ENCODE data around the gene WDR27. TPM values are rescaled to one million over a fixed set of nuclear protein-coding genes. Genes with fewer than 3 reads are reported as not detected.
"Not testable (repeated sequence)": the region's sequence is repeated elsewhere in the genome, so short reads cannot be mapped to it uniquely, and the experiment has no call there.

Gene WDR27
- total RNA-seq, 1 donor from 2014 or later, result 35.4 TPM

DNA sequence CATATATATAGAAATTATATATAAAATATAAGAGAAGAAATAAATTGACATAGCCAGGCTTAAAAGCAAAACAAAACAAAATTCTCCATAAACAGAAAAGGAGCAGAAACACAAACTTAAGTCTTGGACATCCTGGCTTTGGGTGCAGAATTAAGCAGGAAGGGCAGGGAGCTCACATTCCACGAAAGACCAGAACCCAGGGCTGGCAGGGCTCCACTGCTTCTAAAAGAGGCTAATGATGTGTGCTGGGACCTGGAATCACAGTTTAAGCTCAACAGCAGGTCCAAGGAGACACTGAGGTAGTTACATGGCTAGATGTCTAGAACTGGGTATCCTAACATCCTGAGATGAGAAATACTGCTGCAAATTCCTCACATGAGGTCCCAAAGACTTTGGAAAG is 210.3 kb downstream of the WDR27 start:
- no peak for DNase-seq (ENCODE audit: low read depth)

- no peak for DNase-seq (ENCODE audit: low read depth)
Observed at GRCh38 chr6:169490830-169491229, 211.0 kb downstream of the WDR27 start.

- DNase-seq (ENCODE audit: low read depth), result no peak
Observed at GRCh38 chr6:169490246-169490641, 211.6 kb downstream of the WDR27 start.

DNA sequence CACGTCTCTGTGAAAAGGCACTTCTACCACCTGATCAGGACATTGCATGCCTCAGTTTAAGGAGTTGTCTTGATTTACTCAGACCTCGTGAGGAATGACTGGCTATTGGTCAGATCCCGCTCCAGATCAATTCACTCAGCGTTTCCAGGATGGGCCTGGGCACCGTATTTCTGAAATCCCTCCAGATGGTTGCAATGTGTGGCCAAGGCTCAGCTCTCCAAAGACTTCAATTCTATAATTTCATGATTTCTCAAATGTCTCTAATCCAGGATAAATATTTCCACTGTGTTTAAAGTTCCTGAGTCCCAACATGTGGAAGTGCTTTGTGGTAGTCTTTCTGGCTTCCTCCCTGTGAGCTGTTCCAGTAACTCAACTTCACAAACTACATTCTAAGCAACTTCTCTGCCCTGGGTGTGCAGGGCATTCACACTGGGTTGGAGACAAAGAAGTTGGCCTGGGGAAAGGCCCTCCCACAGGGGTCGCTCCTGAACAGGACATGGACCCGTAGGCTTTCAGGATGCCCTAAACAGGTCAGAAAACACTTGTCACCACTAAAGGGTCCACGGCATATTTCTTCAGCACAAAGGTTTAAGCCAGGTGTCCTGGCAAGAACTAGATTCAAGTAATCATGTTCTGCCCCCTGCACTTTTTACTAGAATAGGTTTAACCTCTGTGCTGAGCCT is 212.1 kb downstream of the WDR27 start:
- no peak for DNase-seq (ENCODE audit: low read depth)

GRCh38 chr6:169487579-169488436 is 214.0 kb downstream of the WDR27 start:
- DNase-seq (ENCODE audit: low read depth), result peak; percentile 64

DNA sequence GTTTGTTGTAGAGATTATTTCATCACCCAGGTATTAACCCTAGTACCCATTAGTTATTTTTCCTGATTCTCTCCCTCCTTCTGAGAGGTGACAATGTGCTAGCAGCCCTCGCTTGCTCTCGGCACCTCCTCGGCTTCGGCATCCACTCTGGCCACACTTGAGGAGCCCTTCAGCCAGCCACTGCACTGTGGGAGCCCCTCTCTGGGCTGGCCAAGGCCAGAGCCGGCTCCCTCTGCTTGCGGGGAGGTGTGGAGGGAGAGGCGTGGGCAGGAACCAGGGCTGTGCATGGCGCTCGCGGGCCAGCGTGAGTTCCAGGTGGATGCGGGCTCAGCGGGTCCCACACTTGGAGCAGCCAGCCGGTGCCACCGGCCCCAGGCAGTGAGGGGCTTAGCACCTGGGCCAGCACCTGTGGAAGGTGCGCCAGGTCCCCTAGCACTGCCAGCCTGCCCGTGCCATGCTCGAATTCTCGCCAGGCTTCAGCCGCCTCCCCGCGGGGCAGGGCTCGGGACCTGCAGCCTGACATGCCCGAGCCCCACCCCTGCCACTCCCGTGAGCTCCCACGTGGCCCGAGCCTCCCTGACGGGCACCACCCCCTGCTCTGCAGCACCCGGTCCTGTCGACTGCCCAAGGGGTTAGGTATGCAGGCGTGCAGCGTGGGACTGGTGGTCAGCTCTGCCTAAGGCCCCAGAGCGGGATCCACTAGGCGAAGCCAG is 221.9 kb downstream of the WDR27 start:
- no peak for DNase-seq (ENCODE audit: low read depth)

DNA sequence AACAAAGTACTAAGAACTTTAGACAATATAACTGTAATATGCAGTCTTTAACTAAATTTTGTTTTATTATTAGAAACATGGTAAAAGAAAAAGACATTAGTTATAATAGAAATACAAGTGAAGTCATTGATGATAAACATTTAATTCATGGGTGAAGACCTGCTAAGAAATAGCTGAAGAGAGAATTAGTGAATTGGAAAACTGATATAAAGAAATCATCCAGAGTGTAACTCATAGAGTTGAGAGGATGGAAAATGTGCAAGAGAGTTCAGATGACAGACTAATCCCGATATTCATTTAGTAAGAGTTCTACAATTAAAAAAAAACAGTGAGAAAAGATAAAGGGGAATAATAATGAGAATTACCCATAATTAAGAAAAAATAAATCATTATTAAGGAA is 227.5 kb downstream of the WDR27 start:
- DNase-seq (ENCODE audit: low read depth), result no peak

DNA sequence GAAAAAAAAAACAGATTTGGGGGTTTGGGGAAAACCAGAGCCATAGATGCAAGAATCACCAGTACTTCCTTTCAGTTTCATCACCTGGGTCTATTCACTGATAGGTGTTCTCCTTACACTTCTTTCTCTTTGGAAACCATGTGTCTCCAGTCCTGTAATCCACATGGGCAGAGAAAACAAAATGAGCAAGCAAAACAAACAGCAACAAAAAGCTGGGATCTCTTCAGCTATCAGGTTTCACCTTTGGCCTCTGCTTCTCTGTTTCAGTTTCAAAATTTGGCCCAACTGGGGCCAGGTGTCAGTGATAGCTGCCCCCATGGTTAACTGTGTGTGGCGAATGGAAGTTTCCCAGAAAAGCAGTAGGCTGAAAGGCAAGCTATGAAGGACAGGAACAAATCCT is 228.2 kb downstream of the WDR27 start:
- DNase-seq (ENCODE audit: low read depth), result peak; percentile 53

DNA sequence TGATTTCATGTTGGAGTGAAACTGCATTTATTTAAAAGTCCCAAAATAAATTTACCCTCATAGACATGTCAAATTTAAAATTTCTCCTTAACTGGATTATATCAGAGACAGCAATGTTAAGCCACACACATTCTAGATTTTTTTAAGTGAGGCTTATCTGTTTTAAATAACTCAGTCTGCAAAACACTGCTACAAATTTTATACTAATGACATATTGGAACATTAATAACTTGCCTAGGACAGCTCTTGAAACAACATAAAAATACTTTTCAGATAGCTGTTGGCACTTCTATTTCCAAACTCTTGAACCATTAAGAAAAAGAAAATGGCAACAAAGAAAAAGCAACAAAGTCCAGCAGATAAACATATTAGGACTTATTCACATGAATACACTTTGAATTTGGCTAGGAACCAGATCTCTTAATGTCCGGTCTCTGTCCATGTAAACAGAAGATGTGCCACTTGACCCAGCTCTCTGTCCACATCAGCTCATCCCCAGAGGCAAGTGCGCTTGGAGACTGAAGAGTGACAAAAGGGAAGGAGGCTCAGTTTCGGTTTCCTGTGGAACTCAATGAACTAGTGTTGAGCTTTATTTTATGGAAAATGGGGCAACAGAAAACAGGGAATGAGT is 228.9 kb downstream of the WDR27 start:
- DNase-seq (ENCODE audit: low read depth), result peak; percentile 36

DNA sequence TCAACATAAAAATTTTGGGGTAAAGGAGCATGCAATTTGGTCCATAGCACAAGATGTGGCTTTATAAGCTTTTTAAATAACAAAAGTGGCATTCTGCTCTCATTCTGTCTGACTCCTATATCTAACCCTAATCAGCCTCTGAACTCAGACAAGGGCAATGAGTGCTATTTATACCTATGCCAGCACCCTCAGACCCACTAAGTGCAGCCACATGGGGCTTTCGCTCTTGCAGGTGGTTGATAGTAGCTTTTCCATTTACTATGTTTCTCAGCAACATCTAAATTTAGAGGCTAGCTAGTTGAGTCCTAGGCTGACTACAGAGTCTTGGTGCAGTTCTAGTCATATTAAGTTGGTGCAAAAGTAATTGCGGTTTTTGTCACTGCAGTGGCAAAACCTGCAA is 231.0 kb downstream of the WDR27 start:
- no peak for DNase-seq (ENCODE audit: low read depth)

- no peak for DNase-seq (ENCODE audit: low read depth)
Observed at GRCh38 chr6:169469028-169469427, 232.8 kb downstream of the WDR27 start.

- DNase-seq (ENCODE audit: low read depth), result not testable (repeated sequence)
Observed at GRCh38 chr6:169467755-169468154, 234.1 kb downstream of the WDR27 start.

DNA sequence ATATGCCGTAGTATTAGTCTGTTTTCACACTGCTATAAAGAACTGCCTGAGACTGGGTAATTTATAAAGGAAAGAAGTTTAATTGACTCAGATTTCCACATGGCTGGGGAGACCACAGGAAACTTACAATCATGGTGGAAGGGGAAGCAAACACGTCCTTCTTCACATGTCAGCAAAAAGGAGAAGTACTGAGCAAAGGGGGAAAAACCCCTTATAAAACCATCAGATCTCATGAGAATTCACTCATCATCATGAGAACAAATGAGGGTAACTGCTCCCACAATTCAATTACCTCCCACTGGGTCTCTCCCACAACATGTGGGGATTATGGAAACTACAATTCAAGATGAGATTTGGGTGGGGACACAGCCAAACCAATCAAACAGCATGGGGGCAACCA is 235.6 kb downstream of the WDR27 start:
- not testable (repeated sequence) for DNase-seq (ENCODE audit: low read depth)

DNA sequence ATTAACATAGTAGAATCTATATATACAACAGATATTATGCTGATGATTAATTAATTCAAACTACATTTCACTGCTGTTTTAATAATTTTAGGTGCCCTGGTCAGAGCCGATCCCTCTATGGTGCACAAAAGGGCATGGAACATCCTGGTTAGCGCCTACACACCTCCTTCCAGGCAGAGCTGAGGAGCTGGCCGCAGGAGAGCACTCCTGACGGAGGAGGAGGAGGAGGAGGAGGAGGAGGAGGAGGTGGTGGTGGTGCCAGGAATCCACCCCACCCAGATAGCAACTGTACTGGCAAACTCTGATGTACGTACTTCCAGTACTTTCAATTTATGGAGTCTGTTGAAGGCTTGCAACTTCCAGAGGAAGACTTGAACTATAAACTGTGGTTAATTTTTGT is 244.1 kb downstream of the WDR27 start:
- DNase-seq (ENCODE audit: low read depth), result no peak

- no peak for DNase-seq (ENCODE audit: low read depth)
Observed at GRCh38 chr6:169456840-169457239, 245.0 kb downstream of the WDR27 start.

DNA sequence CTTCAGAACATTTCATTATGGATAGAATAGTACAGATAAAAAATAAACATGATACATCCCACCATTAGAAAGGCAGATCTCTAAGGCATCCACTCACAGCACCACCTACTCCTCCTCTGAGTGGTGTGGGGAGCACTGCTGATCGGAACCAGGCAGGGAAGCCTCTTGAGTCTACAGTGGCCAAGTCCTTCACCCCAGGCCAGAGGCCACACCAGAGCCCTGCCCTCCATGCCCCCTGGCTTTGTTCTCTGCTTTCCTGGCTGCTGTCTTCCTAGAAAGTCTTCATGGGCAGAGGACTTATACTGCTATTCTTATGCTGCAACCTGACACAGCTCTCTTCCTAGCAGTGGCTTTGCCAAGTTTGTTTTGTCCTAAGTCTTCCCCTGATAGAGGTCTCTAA is 246.4 kb downstream of the WDR27 start:
- DNase-seq (ENCODE audit: low read depth), result peak; percentile 49

- DNase-seq (ENCODE audit: low read depth), result no peak
Observed at GRCh38 chr6:169454872-169455204, 247.0 kb downstream of the WDR27 start.

DNA sequence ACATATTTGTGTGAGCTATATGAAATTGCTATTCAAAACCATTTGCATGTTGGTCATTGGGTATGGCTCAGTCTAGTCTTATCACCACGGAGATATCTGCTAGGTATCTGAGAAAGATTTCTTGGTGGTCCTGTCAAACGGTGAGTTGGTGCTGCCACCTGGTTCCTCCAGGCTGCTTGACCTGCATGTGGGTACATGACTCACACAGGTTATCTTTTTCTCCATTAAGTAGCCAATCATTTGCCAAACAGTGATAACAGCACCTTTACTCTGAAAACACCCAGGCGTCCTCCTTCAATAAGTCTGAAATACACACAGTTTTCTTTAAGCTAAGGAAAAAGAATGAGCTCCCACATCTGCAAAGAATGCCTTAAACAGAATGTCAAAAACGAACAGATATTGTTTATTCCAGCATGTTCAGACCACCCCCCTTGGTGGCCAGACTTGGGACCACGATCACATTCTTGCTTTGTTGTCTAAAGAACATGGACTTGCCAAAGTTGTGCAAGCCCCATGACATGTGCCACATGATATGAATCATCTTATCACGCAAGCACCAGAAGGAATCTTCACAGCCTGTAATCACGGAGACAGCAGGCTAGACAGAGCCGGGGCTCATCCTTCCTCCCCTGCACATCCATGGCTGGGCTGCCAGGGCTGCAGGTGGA is 247.5 kb downstream of the WDR27 start:
- DNase-seq (ENCODE audit: low read depth), result no peak

DNA sequence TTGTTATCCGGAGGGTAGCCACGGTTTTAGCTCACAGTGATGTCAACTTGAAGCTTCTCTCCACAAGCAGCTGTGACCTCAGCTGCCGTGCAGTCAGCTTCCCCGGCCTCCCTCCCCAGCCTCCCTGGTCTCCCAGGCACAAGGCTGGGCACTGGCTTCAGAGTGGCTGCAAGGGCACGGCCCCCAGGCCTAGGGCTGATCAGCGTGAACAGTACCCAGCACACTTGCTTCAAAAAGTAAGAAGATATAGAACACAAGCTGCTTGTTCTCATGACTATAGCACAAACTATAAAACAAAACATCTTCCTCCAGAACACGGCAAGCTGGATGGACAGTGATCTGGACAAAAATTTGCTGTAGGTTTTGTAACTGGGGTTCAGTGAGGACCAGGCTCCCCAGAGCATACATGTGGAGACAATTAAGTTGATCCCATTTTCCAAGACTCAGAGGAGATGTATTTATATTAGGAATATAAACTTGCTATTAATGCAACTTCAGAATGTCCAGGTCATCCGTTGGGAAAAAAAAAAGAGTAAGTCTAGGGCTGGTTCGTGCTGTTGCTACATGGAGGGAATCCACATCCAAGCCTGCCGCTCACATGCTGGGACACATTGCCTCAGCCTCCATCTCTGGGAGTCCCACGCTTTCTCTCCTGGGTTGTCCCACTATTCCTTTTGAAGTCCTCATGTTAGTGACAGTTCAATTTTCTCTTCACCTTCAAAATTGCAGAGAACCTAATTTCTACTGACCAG is 248.8 kb downstream of the WDR27 start:
- no peak for DNase-seq (ENCODE audit: low read depth)

DNA sequence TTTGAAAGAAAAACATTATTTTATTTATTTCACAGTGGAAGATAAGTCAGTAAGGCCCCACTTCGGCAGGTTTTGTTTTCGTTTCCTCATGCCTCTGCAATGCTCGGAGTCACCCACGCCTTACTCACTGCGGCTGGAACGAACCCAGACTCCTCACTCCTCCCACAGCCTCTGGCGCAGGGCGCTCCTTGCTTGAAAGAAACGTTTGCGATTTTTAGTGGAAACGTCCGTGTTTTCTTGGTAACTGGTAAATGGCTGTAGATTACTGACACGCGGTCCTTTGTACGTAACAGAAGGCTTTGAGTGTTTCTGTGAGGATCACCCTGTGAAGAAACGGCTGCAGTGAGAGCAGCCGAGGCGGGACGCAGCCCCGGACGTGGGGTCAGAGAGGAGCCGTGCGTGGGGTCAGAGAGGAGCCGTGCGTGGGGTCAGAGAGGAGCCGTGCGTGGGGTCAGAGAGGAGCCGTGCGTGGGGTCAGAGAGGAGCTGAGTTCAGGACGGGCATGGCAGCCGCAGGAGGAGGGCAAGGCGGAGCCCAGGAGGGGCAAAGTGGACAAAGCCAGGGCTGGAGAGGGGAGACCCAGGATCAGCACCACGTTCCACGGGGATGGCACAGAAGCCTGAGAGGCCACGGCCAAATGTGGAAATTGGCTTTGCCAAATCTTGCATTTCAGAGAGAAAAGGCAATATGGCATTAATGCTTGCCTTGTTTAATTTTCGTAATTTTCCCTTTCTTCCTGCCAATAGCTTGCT is 249.5 kb downstream of the WDR27 start:
- DNase-seq (ENCODE audit: low read depth), result no peak
